GM12874 (cell line): ENCODE data around the gene ASF1B.
A peak's percentile ranks its signal among the peaks of the same experiment; 100 is the strongest.

Experiments
- TF ChIP-seq, protein P1 (sequence below): IDR thresholded peaks from 2 replicates; pipeline ENCODE4 v1.5.1; 2011; ENCODE audit warnings: low read depth, mild to moderate bottlenecking, control low read depth, low read length, moderate library complexity; ENCODE audit not compliant: insufficient read depth

Gene ASF1B

GRCh38 chr19:14148751-14149410 lies 12.5 kb upstream of the ASF1B start:
- TF ChIP-seq, protein P1, sequence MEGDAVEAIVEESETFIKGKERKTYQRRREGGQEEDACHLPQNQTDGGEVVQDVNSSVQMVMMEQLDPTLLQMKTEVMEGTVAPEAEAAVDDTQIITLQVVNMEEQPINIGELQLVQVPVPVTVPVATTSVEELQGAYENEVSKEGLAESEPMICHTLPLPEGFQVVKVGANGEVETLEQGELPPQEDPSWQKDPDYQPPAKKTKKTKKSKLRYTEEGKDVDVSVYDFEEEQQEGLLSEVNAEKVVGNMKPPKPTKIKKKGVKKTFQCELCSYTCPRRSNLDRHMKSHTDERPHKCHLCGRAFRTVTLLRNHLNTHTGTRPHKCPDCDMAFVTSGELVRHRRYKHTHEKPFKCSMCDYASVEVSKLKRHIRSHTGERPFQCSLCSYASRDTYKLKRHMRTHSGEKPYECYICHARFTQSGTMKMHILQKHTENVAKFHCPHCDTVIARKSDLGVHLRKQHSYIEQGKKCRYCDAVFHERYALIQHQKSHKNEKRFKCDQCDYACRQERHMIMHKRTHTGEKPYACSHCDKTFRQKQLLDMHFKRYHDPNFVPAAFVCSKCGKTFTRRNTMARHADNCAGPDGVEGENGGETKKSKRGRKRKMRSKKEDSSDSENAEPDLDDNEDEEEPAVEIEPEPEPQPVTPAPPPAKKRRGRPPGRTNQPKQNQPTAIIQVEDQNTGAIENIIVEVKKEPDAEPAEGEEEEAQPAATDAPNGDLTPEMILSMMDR = no peak

- TF ChIP-seq, protein P1 = peak; percentile 85
Measured at GRCh38 chr19:14147797-14148605, 11.6 kb upstream of the ASF1B start.

GRCh38 chr19:14146789-14147216 lies 10.4 kb upstream of the ASF1B start:
- TF ChIP-seq, protein P1 = no peak

- TF ChIP-seq, protein P1 = no peak
Measured at GRCh38 chr19:14145381-14145780, 9.0 kb upstream of the ASF1B start.

DNA sequence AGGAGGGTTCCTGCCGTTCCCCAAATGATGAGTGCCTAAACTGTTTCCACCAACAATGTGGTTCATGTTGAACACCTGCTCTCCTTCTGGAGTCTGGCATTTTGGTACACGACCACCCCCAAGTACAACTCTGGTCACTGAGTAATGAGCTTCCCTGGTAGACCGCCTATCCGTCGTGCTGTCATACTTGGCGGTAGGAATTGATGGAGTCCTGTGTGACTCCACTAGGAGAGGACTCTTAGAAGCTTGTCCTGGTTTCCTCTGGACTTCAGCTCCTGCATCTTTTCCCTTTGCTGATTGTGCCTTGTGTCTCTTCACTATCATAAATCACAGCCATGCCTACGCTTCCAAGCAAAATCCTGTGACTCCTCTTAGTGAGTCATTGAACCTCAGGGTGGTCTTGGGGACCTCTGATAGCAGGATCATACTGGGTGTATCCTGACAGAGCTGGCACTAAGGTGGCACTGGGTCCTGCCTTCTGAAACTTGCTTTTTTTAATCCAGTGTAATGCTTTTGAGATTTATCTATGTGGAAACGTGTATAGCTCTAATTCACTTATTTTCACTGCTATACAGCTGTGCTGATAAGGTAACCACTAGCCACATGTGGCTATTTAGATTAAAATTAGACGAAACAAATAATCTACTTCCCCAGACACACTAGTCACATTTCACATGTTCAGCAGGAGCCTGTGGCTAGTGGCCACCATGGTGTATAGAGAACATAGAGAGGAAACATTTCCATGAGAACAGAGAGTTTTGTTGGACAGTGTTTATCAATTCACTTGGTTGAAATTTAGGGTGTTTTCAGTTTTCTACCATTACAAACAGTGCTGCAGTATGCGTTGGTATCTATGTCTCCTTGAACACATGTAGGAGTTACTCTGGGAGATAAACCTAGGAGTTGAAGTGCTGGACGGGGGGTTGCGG lies 6.1 kb upstream of the ASF1B start:
- TF ChIP-seq, protein P1 = no peak

GRCh38 chr19:14141041-14141440 lies 4.7 kb upstream of the ASF1B start:
- TF ChIP-seq, protein P1 = no peak

GRCh38 chr19:14139944-14140343 lies 3.6 kb upstream of the ASF1B start:
- TF ChIP-seq, protein P1 = no peak
